ENCODE measurements around the gene LMAN1L.
A peak's percentile ranks its signal among the peaks of the same experiment; 100 is the strongest.
"Not testable (repeated sequence)": the region's sequence is repeated elsewhere in the genome, so short reads cannot be mapped to it uniquely, and the experiment has no call there.

The LMAN1L gene

DNA sequence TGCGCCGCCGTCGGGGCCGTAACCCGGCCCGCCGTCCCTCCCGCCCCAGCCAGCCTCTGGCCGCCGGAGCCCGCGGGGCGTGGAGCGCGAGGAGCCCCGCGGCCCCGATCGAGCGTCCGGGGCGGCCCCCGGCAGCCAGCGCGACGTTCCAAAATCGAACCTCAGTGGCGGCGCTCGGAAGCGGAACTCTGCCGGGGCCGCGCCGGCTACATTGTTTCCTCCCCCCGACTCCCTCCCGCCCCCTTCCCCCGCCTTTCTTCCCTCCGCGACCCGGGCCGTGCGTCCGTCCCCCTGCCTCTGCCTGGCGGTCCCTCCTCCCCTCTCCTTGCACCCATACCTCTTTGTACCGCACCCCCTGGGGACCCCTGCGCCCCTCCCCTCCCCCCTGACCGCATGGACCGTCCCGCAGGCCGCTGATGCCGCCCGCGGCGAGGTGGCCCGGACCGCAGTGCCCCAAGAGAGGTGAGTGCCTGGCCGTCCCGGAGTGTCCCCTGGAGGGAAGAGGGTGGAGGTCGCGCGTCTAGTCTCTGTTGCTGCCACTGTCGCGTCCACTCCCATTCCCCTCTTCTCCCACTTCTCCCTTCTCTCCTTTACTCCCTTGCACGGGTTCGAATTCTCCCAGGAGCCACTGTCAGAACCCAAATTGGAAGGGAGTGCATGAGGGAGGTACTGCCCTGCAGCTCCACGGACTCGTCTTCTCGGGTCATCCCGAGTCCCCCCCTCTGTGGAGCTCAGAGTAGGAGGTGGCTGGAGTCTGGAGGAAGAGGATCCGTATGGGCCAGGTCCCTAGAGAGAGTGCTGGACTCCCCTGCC, 30.2 kb upstream of the LMAN1L start:
- no peak for DNase-seq

GRCh38 chr15:74783072-74783807, 29.4 kb upstream of the LMAN1L start:
- peak in 1 of 2 experiments; percentile 25 for DNase-seq

DNA sequence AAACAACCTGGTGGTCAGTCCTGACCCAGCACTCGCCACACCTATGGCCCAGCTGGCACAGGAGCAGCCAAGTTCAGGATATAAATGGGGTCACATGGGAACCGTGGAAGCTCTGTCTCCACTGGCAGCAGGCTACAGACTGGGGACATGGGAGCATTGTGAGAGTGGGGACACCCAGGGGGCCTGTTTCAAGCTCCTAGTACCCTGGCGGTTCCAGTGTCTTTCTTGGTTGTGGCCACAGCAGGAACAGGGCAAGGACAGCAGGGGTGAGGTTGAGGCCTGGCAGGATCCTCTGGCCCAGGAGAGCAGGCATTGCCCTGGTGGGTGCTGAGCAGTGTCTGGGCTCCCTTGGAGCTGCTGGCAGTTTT, 28.8 kb upstream of the LMAN1L start:
- DNase-seq = no peak

DNA sequence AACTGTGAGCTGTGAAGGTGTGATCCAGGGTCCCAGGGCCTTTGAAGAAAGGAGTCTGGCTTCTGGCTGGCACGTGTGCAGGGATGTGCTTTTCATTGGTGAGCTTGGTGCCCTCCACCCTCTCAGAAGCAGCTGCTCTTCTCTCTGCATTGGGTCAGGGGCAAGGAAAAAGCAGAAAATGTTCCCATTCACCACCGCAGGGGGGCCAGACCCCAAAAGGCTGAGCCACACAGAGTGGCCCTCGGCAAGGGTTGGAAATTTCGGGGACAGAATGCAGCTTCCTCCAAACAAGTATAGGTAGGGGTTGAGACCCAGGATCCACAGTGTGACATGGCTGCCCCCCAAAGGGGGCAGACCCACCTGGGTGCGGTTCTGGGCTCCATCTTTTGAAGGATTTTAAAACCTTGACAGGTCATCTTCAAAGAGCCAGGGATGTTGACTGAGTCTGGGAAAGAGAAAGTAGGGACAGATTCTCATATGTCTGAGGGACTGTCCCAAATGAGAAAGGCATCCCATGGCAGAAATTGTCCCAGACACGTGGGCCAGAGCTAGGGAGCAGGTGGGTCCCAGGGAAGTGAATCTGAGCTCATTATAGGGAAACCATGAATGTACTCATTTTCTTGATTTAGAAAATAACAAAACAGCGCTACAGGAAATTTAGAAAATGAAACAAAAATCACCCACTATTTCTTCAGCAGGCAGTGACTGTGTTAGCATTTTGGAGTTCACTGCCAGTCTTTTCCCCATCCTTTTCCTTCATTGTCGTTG, 28.0 kb upstream of the LMAN1L start:
- no peak for DNase-seq

- no peak for DNase-seq
Measured at GRCh38 chr15:74785194-74786032, 27.2 kb upstream of the LMAN1L start.

GRCh38 chr15:74786081-74786480, 26.6 kb upstream of the LMAN1L start:
- DNase-seq = not testable (repeated sequence)

GRCh38 chr15:74786551-74787165, 26.0 kb upstream of the LMAN1L start:
- no peak for DNase-seq

DNA sequence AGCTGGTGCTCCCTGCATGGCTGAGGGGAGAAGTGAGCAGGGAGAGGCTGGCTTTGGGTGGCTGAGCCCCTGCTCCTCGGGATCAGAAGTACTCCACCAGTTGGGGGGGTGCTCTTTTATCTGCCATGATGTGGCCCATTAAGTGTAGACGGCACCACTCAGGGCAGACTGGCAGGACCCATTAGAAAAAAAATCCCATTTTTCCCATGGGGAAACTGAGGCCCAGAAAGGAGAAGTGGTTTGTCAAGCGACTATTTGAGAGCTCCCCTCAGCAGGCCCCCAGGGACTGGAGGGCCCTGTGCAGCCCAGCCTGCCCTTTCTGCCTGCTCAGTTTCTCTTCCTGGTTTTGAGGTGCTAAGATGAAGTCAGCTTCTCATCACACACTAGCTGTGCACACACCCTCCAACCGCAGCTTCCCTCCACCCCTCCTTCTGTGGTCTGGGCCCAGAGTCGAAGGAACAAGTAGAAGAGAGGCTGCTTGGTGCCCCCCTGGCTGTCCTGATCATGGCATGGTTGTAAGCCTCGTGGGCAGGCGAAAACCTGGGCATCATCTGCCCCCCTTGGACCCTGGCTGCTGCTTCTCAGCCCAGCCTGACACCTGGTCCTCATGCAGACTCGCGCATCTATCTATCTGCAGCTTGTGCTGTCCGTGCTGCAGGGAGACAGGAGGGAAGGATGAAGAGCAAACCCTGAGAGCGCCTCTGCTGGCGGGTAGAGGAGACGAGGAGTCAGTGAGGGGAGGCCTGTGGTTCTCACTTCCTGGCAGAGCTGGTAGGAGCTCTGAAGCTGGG, 25.2 kb upstream of the LMAN1L start:
- DNase-seq = peak in 1 of 2 experiments; percentile 37

DNA sequence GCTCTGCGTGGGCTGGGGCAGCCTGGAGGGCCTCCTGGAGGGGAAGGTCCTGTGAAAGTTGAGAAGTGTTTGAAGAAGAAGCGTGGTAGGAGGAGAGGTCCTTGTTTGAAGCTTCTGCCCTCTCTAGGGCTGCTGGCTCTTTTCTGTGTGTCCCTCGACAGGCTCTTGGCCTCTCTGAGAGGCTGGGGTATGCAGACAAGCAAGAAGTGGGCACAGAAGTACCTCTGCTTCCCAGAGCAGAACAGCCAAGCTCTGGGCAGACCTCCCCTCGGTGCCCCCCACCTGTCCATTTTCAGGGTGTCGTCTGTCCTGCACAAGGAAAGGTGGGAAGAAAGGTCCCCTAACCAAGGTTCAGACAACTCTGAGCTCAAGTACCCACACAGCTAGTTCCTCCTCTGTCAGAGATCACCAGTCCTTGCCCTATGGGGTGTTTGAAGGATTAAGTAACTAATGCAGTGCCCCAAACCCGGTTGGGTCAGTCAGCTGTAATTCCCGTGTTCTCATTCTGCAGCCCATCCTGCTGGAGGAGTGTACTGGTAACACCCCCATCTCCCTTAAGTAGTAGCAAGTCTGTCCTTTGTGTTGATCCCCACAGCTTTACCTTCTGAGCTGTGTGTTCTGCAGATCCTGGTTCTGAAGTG, 24.5 kb upstream of the LMAN1L start:
- no peak for DNase-seq

DNA sequence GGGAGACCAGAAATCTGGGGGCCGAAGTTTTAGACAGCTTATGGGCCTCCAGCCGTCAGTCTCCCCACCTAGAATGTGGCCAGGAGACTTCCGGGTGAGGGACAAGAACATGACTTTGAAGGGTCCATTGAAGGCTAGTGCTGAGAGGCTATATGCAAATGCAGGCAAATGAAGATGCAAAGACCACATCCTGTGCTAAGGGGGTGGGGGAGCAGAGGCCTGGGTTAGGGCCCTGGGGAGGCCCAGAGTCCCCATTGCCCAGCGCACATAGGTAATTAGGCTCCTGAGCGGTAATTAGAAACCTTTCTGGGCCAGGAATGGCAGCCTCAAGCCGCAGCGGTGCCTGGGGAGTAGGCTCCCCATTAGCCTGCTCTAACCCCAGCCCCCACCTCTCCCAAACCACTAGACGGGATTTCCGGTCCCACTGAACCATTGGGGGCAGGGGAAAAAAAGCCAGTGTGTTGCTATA, 23.9 kb upstream of the LMAN1L start:
- no peak for DNase-seq

DNA sequence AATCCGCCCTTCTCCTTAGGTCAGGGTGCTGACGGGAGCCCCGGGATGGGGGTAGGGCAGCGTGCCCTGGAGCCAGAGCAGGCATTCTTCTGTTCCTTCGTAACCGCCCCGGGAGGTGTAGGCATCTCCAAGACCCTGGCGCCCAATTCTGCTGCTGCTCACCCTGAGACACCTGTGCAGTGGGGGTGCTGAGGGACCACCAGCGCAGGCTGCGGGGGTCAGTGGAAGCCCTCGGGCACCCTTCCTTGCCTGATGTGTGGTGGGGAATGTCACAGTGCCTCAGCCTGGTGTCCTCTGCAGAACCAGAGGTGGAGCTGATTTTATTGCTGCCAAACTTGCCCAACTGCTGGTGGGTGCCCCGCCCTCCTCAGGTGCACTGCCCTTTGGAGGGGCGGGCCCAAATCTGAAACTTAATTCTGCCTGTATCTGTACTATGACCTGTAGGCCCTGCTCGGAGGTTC, 23.4 kb upstream of the LMAN1L start:
- no peak for DNase-seq

DNA sequence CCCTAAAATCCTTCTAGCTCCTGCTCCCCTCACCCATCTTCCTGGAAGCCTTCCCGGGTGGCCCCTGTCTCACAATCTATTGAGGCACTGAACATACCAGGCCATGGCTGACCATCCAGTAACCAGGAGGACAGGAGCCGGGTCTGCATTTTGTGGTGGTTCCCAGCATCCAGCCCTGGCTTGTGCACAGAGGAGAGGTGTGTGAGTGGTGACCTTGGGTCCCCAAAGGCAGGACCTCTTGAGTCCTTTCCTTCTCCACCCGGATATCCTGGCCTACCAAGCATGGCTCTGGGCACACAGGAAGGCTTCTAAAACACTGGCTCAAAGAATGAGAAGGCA, 22.9 kb upstream of the LMAN1L start:
- DNase-seq = no peak

DNA sequence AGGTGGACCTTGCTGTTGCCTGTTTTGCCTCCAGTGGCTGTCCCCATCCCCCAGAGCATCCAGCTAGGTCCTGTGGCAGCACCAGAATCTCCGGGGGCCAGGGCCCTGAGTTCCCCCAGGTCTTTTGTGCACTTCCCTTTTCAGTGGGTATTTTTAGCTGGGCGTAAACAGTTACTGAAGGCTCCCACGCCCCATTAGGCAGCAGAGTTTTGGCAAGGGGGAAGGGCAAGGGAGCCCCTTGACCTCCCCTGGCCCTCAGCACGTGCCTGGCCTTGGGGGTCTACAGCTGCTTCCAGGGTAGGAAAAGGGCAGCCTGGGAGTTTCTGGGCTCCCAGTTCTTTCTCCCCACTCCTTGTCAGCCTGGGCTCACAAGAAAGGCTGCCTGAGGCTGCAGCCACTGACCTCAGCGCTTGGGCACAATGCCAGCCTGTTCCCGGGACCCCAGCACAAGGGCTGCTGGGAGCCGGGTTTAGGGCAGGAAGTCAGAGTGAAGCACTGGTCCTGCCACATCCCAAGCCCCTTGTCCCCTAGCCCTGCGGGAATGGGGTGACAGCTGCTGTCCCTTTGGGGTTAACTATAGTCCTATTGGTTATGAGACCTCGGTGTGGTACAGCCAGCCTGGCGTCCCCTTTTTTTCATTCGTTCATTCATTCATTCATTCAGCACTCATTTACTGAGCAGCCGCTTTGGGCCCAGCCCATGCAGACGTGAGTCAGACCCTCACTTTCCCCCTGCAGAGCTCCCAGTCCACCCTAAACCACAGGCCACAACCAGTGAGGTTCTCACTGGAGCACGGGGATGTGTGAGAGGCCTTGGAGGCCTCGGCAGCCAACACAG, 22.3 kb upstream of the LMAN1L start:
- no peak for DNase-seq

DNA sequence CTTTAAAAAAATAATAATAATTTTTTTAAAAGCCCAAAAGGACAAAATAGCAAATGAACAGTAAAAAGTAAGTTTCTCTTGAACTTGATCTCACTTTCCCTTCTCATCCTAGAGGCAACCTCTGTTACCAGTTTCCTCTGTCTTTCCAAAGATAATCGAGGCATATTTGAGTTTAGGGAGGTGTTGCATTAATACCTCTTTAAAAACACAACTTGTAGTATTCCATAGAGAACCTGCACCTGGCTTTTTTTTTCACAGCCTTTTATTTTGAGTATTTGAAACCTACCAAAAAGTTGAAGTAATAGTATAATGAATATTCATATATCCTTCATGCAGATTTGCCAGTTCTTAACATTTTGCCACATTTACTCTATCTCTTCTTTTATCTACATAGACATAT, 21.6 kb upstream of the LMAN1L start:
- DNase-seq = no peak

GRCh38 chr15:74791667-74792066, 21.0 kb upstream of the LMAN1L start:
- no peak for DNase-seq

DNA sequence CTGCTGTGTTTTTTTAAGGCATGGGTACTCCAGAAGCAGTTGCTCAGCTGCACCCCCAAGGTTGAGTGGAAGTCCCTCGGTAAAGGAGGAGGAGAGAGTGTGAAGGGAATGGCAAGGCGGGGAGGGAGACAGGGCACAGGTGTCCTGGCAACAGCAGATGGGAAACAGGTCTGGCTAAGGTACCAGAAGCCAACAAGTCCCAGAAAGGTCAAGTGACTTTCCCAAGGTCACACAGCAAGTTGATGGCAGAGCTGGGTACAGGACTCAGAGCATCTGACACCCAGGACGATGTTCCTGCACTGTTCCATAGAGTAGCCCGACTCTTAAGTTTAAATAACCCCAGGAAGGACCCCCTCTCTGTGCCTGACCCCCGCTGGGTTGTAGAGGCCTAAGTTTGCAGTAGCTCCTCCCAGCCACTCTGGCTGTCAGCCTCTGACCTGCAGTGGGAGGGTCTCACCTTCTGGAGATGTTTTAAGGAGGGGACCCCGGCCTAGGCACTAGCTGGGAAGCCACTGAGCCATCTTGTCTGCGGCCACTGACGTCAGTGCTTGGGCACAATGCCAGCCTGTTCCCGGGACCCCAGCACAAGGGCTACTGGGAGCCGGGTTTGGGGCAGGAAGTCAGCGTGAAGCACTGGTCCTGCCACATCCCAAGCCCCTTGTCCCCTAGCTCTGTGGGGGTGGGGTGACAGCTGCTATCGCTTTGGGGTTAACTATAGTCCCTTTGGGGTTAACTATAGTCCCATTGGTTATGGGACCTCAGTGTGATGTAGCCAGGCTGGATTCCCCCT, 20.2 kb upstream of the LMAN1L start:
- DNase-seq = no peak

DNA sequence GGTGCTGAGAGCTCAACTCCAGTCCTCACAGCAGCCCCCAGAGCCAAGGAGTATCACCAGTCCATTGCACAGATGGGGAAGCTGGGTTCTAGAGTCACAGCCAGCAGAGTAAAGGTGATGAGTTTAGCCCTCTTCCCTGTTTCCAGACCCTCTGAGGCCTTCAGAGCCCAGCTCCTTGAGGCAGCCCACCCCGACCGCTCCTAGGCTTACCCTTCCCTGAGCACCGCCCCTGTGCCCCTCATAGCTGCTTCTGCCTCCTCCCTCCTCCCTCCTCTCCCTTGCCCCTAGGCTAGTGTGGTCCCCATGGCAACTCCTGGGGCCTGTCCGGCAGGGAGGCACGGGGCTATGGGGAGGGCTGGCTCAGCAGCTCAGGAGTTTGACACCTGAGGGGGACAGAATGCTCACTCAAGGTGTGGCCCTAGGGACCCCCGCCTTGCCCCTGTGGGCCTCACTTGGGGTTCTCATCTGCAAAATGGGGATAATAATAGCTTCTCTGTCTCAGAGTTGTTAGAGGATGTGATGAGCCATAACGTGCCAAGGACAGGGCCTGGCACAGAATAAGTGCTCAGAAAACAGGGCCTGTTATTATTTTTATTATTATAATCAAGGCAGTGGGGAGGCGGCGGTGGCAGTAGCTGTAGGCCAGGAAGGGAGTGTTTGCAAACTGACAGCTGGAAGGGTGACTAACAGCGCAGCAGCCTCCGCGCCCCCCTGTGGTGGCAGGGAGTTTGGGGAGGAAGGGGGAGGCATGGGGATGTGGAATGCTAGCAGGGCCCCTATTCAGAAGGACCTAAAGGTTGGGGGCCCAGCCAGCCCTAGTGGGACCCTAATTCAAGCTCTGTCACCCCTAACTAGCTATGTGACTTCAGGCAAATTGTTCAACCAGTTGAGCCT, 19.3 kb upstream of the LMAN1L start:
- no peak for DNase-seq

Data from SW 1271 (cell line).